Renal pelvis (tissue), 4 donors: Measurements from ENCODE around the gene STH. TPM values are rescaled to one million over a fixed set of nuclear protein-coding genes. Genes with fewer than 3 reads are reported as not detected.

ENCODE experiments used
- DNase-seq: peaks from one replicate; pipeline ENCODE4 v3.0.0-alpha.2; 2013
- polyA plus RNA-seq, 3 donors: library from polyadenylated mRNA; unstranded; fragments of 120-200 nt; gene quantifications; one replicate each; pipeline ENCODE4 v1.2.1, GENCODE V29; 2013; ENCODE audit not compliant: insufficient read length in 3 of 3

Gene STH
- polyA plus RNA-seq, 3 donors: not detected

GRCh38 chr17:45966606-45967280 lies 32.3 kb upstream of the STH start:
- no peak for DNase-seq

GRCh38 chr17:45967378-45967777 lies 31.7 kb upstream of the STH start:
- DNase-seq: no peak

GRCh38 chr17:45968732-45969131 lies 30.3 kb upstream of the STH start:
- no peak for DNase-seq

- no peak for DNase-seq
Observed at GRCh38 chr17:45969726-45970125, 29.3 kb upstream of the STH start.

- DNase-seq: no peak
Observed at GRCh38 chr17:45970659-45971058, 28.4 kb upstream of the STH start.

- DNase-seq: no peak
Observed at GRCh38 chr17:45971698-45972141, 27.3 kb upstream of the STH start.

GRCh38 chr17:45972531-45972930 lies 26.5 kb upstream of the STH start:
- DNase-seq: no peak

- no peak for DNase-seq
Observed at GRCh38 chr17:45973099-45973780, 25.8 kb upstream of the STH start.

- no peak for DNase-seq
Observed at GRCh38 chr17:45973946-45974859, 24.8 kb upstream of the STH start.

GRCh38 chr17:45974916-45975630 lies 24.0 kb upstream of the STH start:
- no peak for DNase-seq

- DNase-seq: no peak
Observed at GRCh38 chr17:45975640-45976295, 23.3 kb upstream of the STH start.

- DNase-seq: no peak
Observed at GRCh38 chr17:45976391-45976754, 22.7 kb upstream of the STH start.

GRCh38 chr17:45976755-45977505 lies 22.1 kb upstream of the STH start:
- no peak for DNase-seq

- DNase-seq: no peak
Observed at GRCh38 chr17:45977506-45977824, 21.6 kb upstream of the STH start.

GRCh38 chr17:45977976-45978626 lies 20.9 kb upstream of the STH start:
- DNase-seq: no peak

- no peak for DNase-seq
Observed at GRCh38 chr17:45979137-45979536, 19.9 kb upstream of the STH start.

GRCh38 chr17:45980855-45981254 lies 18.2 kb upstream of the STH start:
- DNase-seq: no peak

- no peak for DNase-seq
Observed at GRCh38 chr17:45981306-45981705, 17.7 kb upstream of the STH start.

GRCh38 chr17:45982791-45983613 lies 16.0 kb upstream of the STH start:
- no peak for DNase-seq
